ENCODE data around the gene RBM41.

The RBM41 gene

DNA sequence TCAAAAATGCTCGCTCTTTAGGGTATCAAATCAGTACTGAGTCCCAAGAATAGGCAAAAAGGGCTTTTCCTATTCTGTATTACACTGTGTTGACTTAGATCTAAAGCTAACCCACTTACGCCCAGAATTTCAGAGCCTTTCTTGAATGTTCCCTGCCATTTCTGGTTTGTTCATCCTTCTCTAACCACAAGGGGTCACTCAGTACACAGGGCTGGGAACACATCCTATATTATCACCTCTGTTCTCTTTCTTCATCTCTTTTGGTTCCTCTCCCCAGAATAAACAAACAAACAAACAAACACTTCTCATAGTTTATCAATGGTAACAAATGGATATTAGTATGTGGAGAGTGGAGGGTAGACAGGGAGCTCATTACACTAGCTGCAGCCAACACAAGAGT, 93.1 kb downstream of the RBM41 start:
- DNase-seq, result peak; percentile 25

- no peak for DNase-seq
These were observed 103.7 kb downstream of the RBM41 start for GRCh38 chrX:107014936-107015335.

All from CD4-positive, alpha-beta T cell treated with Interleukin-17A for 1 hour (primary cell).